Testis (tissue), 2 donors: Measurements from ENCODE around the gene ZFYVE28.

Experiments
- CTCF ChIP-seq, 3 experiments: fragments of 450-650 bp in 2 of 3; fragments of 200-600 bp in 1 of 3; sonication (generic) in 1 of 3; IDR thresholded peaks; one replicate each; pipeline ENCODE4 v1.5.1; 2016 to 2019; ENCODE audit warnings: antibody characterized with exemption in 3 of 3, mild to moderate bottlenecking in 2 of 3, moderate library complexity in 1 of 3
- POLR2A ChIP-seq: fragments of 450-650 bp; IDR thresholded peaks from one replicate; pipeline ENCODE4 v1.6.1; 2017; ENCODE audit warnings: antibody characterized with exemption, mild to moderate bottlenecking, moderate library complexity

DNA sequence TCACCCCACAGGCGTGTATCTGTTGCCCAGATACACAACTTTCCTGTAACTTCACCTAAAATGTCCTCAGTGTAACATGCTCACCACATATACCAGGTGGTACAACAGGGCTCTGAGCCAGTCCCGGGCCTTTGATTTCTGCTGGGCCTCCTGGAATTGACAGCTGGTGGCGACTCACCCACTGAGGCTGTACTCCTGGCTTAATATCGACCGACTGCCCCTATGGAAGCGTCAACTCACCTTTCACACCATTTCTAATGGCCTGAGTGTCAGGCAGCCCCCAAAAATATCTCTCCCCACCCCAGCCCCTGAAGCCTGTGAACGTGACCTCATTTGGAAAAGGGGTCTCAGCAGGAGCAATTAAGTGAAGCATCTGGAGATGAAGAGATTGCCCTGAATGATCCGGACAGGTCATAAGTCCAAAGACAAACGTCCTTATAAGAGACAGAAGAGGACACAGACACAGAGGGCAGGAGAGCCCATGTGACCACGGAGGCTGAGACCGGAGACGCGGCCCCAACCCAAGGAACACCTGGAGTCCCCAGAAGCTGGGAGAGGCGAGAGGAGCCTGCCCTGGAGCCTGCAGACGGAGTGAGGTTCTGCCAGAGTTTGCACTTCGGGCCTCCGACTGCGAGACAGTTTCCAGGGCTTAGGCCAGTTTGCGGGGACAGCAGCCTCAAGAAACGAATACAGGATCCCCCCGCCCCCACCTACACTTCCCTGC is 144.0 kb downstream of the ZFYVE28 start:
- TF ChIP-seq CTCF (IDR thresholded peaks at IDR 0.05) (no peak), POLR2A (no peak)
